ENCODE measurements around the gene BABAM2.

The BABAM2 gene

DNA sequence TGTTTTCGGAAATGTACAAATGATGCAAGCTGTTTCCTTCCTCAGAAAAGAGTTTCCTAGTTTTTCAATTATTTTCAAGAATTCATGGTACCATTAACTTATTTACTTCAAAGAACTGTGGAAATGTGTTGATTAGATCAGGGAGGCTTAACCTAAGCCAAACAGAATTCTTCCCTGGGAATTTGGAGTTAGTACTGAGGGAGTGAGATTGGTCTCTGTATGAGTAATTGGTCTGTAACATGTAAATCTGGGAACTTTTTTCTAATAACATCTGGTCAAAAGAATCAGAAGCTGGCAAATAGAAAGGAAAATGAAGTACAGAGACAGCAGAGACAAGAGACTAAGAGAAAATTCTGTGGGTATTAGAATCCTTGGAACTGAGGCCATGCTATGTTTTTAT is 145.8 kb downstream of the BABAM2 start:
- no peak for DNase-seq

DNA sequence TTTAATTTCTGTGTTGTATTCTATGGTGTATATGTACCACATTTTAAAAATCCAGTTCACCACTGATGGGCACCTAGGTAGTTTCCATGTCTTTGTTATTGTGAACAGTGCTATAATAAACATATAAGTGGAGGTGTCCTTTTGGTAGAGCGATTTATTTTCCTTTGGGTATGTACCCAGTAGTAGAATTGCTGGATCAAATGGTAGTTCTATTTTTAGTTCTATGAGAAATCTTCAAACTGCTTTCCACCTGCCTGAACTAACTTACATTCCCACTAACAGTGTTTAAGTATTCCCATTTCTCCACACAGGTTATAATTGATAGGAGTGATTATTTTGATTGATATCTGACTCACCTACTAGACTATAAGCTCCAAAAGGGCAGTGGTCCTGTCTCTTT is 148.2 kb downstream of the BABAM2 start:
- no peak for DNase-seq

DNA sequence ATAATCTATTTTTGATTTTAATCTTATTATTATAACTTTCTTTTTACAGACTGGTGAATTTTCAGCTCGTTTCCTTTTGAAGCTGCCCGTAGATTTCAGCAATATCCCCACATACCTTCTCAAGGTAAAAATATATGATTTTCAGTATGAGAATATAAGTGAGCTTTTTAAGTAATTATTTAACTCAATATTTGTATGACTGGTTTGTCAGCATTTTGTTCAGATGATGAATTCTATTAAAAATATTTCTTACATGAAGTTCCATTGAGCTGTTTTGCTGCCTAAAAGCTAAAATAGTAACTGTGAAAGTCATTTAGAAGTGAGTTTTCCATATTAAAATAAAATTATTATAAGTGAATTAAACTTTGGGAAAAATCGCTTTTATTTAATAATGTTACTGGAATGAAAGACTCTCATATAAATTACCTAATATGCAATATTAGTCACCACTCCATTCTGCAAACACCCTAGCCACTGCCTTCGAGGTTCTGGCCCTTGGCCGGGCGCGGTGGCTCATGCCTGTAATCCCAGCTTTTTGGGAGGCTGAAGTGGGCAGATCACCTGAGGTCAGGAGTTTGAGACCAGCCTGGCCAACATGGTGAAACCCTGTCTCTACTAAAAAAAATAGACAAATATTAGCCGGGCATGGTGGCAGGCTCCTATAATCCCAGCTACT is 155.3 kb downstream of the BABAM2 start:
- no peak for DNase-seq

DNA sequence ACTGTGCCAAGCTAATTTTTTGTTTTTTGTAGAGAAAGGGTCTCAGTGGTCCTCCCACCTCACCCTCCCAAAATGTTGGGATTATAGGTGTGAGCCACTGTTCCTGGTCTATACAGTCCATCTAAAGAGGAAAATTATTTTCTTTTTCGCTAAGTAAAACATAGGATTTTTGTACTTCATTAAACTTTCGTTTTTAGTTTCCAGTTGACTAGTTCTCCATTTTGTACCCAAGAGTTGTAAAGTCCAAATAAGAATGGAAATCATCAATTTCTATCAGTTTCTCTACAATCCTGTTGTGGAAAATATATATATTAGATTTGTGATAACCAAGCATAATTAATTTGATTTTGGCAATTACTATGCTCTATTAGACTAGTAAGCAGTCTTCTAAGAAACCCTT is 156.4 kb downstream of the BABAM2 start:
- no peak for DNase-seq

DNA sequence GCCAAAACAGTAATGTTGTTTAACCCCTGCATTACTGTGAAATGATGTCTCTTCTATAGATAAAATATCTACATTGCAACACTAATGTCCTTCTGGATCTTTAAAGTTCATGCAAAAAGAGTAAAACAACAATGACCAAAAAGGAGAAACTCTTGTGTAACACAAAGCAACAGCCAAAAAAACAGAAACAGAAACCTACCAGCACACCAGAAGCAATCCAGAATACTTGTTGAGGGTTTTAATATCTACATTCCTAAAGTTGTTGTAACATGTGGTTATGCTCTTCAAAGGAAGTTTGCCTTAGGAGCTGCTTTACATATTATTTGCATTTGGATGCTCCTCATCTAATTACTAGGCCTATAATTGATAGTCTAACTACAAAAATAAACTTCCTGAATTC is 157.2 kb downstream of the BABAM2 start:
- DNase-seq: no peak

DNA sequence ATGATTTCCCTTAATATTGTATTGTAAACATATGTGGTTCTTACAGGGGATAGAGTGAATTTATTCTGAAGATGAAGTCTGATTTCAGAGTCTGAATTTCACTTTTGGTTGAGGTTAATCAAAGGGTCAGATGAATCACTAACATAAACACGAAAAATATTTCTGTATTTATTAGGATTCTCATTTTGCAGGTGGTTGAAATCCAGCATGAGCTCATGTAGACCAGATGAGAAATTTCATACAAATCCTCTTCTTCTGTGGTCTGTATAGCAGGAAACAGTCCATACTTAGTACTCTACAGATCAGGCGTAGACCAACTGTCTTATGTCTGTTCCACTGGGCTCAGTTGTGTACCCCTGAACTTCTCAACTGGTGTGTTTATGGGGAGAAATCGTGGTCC is 157.8 kb downstream of the BABAM2 start:
- no peak for DNase-seq

DNA sequence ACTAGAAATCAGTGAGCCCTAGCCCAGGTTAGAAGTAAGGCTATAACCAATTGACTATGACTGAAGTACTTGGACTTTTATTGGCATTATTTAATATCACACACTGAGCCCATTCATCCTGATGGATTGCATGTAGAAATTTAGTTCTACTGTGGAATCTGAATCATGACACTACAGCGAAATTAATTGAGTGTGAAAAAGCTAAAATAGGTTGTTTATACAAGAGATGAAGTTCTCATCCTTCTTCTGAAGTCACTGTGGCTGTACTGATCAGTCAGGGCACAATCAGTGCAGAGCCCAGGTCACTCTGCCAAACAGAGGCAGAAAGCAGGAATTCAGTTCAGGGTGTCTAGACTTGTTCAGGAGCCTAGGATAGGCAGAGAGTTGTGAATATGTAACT is 158.9 kb downstream of the BABAM2 start:
- DNase-seq: no peak

DNA sequence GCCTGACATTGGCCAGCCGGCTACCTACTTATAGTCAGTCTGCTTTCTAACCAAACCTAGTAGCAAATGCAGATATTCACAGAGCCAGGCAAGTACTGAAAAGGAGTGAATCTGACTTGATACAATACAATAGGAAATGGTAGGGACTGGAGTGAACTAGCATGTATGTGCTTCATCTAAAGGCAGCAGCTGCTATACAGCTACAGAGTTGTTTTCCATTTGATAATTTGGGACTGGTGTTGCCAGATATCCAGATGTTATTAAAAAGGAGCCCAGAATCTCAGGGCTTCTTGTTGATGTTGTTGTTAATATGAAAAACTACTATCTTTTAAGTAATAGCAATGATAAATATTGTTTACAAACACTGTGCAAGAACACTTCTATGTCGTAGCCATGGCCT is 159.4 kb downstream of the BABAM2 start:
- no peak for DNase-seq

DNA sequence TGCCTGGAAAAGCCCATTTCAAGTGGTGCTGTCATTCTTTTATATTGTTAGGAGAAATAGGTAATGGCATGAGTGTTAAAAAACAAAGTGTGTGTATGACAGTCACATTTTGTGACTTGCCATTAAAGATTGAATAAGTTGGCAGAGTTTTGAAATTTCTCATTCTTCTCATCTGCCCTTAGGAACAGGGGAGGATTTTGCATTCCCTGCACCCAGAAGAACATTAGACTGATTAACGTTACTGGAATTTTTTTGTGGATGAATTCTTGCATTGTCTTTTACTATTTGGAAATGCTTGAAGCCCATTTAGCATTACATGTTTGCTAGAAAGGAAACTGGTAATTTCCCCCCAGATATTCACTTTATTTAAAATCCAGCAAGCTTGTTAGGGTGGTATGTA is 162.2 kb downstream of the BABAM2 start:
- no peak for DNase-seq

DNA sequence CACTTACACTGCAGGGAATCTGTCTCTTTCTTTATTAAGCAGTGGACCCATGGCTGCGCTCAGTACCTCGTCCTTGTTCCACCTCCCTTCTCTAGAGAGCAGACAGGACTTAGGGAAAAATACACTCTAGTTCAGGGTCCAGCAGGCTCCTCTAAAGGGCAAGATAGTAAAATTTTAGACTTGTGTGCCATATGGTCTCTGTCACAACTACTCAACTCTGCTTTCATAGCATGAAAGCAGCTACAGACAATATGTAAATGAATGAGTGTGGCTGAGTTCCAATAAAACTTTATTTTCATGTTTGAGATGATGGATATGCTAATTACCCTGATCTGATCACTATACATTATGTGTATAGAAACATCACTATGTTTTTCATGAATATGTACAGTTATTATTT is 163.1 kb downstream of the BABAM2 start:
- DNase-seq: no peak

DNA sequence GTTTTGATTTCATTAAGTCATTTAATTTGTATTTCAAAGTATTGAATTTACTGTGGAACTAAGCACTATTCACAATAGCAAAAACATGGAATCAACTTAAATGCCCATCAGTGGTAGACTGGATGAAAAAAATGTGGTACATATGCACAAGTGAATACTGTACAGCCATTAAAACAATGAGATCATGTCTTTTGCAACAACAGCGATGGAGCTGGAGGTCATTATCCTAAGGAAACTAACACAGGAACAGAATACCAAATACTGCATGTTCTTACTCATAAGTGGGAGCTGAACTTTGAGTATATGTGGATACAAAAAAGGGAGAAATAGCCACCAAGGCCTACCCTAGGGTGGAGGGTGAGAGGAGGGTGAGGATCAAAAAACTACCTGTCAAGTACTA is 164.4 kb downstream of the BABAM2 start:
- DNase-seq: no peak

DNA sequence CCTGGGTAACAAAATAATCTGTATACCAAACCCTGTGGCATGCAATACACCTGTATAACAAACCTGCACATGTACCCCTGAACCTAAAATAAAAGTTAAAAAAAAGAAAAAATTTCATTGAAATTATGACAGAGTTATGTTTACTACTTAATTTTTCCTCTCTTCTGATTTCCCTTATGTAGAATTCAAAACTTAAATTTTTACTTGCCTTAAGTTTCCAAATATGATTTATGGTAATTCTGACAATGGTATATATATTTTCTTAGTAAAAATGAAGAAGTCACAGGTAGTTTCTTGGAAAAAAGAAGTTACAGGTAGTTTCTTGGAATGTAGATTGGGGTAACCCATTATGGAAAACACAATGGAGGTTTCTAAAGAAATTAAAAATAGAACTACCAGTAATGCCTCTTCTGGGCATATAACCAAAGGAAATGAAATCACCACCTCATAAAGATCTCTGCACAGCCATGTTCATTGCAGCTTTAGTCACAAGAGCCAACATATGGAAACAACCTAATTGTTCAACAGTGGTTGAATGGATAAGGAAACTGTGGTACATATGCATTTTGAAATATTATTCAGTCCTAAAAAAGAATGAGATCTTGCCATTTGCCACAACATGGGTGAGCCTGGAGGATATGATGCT is 164.9 kb downstream of the BABAM2 start:
- no peak for DNase-seq

DNA sequence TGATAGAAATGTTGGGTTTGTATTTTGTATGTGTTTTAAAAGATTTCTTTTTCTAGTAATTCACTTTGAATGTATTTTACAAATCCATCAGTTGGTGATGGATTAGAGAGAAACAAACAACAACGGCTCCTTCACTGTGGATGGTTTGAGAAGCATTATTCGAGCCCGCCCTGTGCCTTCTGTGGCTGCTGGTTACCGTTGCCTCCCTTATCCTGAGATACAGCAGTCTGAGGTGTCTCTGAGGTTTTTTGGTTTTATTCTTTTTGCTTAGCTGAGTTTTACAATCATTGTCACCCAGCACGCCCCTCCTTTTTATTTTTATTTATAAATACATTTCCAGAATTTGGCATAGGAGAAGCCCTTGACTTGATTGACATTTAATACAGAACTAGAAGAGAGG is 168.3 kb downstream of the BABAM2 start:
- DNase-seq: no peak

DNA sequence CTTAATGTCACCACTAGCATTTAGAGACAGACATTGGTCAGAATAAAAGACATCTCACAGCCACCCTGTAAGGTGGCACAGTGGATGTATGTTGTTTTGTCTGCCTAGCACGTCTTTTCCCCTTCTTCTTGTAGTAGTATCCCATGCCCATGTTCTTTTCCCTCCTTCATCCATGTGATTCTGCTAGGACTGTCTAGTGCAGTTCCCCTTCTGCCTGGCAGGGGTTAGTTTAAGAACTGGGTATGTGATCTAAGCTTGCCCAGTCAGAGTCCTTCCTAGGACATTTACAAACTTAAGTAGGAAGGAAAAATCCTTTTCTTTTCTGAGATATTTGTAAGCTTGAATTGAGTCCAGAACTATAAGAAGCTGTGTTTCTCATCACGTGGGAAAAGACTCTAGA is 172.3 kb downstream of the BABAM2 start:
- DNase-seq: no peak

DNA sequence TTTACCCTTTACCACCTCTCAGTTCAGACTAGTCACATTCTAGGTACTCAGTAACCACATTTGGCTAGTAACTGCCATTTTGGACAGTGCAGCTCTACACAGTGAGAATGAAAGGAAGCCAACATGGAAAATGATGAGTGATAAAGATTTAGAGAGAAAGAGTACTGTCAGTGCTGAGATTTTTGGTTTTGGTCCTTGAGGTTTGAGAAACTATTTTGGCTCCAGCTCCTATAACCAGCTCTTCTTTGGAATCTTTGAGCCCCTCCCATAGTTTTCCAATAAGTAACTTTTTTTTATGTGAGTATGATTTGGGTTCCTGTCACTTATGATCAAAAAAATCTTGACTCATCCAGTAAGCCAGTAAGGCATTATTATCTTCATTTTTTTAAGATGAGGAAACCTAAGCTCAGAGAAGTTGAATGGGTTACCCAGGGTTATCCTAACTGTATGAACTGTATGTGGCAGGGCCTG is 173.0 kb downstream of the BABAM2 start:
- no peak for DNase-seq

DNA sequence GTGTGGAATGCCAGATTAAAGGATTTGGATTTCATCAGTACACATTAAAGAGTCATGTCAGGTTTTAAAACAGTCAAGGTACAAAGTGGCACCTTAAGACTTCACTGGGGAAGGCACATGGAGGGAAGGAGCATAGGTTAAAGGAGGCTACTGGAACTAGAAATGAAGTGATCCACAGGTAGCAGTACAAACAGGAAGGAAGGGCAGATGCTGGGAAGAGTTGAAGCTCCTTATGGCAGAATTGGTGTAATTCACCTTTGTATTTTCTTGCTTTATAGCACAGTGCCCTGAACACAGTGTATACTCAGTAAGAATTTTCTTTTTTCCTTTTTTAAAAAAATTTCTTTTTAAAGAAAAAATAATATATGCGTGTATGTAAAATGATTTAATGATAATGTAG is 177.1 kb downstream of the BABAM2 start:
- DNase-seq: no peak

DNA sequence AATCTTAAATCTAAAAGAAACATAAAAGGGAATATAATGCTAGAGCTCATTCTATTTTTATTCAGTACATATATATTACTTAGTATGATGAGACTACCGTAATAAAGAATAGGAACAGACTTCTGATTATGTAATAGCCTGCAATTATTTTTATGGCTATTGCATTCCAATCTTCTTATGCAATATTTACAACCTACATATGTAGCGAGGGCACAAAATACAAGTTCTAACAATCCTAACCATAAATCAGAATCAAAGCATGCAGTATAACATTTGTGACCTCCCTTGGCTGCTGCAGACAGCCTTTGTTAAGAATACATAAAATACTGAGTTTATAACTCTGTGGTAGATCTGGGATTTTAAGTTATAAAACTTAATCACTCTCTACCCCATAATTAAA is 177.6 kb downstream of the BABAM2 start:
- DNase-seq: no peak

DNA sequence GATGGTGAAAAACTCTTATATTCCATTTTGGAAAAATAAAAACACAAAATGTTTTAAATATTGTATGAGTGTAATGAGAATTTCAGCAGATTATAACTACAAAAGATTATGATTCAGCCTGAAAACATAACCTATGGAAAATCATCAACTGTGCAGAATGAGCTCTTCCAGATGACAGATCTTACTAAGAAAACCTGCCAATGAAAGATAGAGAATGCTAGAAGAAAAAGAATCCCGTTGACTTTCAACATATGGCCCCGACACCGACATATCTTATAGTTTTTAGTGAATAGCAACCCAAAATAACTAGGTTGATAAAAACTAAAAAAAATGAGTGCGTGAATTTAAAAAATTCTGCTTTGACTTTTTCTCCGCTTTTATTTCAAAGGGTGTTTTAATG is 178.0 kb downstream of the BABAM2 start:
- no peak for DNase-seq

DNA sequence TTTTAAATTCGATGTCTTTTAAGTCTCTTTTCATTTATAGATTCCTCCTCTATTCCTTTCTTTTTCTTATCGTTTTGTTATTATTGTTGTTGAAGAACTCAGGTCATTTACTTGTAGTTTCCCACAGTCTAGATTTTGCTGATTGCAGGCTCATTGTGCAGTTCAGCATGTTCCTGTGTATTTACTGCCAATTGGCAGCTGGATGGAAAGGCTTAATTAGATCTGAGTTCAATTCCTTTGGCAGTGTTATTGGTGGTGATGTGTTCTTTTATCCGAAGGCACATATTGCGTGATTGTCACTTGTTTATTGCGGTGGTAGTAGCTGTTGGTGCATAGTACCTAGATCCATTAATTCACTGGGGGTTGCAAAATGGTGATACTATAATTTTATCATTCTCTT is 180.7 kb downstream of the BABAM2 start:
- no peak for DNase-seq

DNA sequence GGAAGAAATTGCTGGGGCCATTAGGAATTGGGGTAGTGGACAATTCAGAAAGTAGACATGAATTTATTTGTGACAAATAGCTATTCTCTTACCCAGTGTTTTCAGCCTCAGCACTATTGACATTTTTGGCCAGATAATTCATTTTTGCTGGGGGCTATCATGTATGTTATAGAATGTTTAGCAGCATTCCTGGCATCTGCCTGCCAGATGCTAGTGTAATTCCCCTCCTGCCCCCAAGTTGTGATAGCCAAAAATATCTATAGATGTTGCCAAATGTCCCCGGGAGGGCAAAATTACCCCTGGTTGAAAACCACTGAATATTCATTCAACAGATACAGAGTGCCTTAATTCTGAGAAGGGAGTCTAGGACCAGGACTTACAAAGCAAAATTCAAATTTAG is 183.6 kb downstream of the BABAM2 start:
- no peak for DNase-seq

DNA sequence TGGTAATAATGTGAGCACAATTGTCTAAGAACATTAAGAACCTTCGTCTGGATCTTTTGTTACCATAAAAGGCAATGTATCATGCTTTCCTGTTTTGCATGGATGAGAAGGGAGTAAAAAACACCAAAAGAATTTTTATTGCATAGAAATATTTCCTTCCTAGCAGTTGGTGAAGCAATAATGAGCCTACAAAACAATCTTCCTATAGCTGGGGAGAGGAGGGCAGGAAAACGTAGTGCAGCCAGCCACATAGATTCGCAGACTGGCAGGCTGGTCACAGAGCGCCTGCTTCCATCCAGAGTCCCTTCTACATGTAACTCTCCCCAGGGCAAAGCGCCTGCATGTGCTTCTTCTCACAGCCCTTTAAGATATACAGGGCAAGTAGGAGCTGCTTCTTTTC is 190.4 kb downstream of the BABAM2 start:
- no peak for DNase-seq

DNA sequence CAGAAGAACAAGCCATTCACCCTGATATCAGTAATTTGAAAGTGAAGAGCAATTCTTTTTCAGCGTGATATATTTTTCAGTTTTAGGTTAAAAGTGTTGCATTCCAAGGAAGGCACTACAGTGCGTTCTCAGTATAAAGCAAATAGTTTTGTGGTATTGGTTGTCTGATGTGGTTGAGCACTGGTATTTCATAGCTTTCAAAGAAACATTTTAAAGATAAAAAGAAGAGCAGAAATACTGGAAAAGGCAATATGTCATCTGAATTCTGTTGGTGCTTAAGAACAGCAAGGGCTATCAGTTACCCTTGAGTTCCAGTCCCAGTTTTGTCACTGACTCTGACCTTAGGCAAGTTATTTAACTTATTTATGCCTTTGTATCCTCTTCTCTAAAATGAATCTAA is 191.6 kb downstream of the BABAM2 start:
- no peak for DNase-seq

DNA sequence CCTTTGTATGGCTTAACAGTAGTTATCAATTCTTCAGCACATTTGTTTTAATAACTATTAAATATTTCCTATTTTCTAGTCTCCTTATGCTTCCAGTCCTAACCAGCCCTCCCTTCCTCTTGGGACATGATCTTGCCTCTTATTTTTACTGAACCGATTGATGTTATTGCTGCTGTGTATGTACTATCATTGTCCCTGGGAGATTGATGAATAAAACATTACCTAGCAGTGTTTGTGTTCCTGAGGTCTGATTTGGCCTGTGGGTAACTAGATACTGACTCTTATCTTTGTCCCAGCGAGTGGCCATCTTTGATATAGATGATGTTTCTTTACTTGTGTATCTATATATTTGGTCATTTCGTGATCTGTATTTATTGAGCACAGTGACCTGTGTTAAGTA is 192.9 kb downstream of the BABAM2 start:
- DNase-seq: no peak

DNA sequence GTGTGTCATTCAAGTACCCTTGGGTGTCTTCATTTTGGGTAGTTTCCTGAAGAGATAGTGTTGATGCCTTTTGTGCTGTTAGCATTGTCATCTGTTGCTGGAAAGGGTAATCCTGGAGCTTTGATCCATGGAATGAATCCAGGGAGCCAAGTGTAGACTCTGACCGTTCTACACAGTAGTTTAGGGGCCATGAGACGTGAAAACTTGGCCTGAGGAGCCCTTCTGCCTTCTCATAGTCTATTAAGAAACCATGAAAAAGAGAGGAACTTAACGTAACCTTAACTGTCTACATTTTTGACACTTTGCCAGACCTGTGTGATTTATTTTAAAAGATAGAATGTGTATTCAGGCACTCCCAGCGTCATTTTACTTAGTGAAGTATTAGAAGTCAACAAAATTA is 194.0 kb downstream of the BABAM2 start:
- DNase-seq: no peak

DNA sequence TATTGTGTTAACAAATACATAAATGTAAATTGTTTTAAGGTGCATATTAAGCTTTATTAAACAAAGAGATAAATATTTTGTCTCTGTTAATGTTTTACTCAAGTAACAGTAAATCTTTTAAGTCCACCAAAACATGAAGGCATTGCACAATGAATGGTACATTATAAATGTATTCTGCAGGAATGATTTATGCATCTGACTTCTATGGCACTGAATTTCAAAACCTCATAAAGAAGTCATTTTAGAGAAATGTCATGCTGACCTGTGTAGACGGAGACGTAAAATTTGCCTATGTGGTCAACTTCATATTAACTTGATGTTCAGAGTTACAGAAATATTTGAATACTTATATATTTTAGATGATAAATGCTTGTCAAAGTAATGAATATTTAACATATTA is 194.7 kb downstream of the BABAM2 start:
- no peak for DNase-seq
